SU-DHL-6 (cell line): ENCODE results near the gene MBD3.

Experiments used
- EZH2phosphoT487 ChIP-seq: fragments of 200-600 bp; sonication (generic), shearing (Covaris generic); conservative IDR thresholded peaks from 2 replicates; pipeline ENCODE4 v1.6.1; 2018; ENCODE audit warnings: mild to moderate bottlenecking, antibody characterized with exemption, low read length, moderate library complexity, mixed read lengths
- TF ChIP-seq, protein P1 (sequence below): fragments of 200-600 bp; sonication (generic); IDR thresholded peaks from one replicate; pipeline ENCODE4 v1.5.1; 2017; ENCODE audit warnings: antibody characterized with exemption, mild to moderate bottlenecking, low read length, moderate library complexity; ENCODE audit not compliant: insufficient read depth, poor library complexity, severe bottlenecking

DNA sequence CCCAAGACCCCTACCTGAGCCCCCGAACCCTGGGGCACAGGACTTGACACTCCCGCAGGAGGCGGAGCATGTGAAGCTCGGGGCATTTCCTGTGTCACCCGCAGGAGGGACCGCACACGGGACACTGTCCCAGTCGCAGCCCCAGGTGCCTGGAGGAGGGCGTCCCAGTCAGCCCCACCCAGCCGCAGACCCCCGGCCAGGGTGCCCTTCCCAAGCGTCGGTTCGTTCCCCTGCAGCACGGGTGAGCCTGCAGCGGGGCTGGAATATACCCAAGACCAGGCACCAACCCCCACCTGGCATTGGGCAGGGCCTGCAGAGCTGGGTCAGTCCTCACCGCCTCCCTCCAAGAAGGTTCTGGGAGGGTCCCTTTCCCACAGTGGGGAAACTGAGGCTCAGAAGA, 38.1 kb upstream of the MBD3 start:
- TF ChIP-seq, protein P1, sequence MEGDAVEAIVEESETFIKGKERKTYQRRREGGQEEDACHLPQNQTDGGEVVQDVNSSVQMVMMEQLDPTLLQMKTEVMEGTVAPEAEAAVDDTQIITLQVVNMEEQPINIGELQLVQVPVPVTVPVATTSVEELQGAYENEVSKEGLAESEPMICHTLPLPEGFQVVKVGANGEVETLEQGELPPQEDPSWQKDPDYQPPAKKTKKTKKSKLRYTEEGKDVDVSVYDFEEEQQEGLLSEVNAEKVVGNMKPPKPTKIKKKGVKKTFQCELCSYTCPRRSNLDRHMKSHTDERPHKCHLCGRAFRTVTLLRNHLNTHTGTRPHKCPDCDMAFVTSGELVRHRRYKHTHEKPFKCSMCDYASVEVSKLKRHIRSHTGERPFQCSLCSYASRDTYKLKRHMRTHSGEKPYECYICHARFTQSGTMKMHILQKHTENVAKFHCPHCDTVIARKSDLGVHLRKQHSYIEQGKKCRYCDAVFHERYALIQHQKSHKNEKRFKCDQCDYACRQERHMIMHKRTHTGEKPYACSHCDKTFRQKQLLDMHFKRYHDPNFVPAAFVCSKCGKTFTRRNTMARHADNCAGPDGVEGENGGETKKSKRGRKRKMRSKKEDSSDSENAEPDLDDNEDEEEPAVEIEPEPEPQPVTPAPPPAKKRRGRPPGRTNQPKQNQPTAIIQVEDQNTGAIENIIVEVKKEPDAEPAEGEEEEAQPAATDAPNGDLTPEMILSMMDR = no peak
- TF ChIP-seq EZH2phosphoT487 = no peak
